Choroid plexus epithelial cell (primary cell): ENCODE data around the gene VAV1.
"Not testable (repeated sequence)": the region's sequence is repeated elsewhere in the genome, so short reads cannot be mapped to it uniquely, and the experiment has no call there.

Experiments
- DNase-seq: peaks from one replicate; pipeline ENCODE4 v3.0.0-alpha.2; 2010; ENCODE audit warnings: low read depth
- H3K4me3 ChIP-seq: 2 replicates; pipeline ENCODE4 v1.5.1; 2011; ENCODE audit warnings: low read depth, mild to moderate bottlenecking, control low read depth, low read length, moderate library complexity
- CTCF ChIP-seq: conservative IDR thresholded peaks from 2 replicates; pipeline ENCODE4 v1.5.1; 2011; ENCODE audit warnings: low read depth, mild to moderate bottlenecking, control low read depth, inconsistent platforms, low read length, moderate library complexity

The VAV1 gene

DNA sequence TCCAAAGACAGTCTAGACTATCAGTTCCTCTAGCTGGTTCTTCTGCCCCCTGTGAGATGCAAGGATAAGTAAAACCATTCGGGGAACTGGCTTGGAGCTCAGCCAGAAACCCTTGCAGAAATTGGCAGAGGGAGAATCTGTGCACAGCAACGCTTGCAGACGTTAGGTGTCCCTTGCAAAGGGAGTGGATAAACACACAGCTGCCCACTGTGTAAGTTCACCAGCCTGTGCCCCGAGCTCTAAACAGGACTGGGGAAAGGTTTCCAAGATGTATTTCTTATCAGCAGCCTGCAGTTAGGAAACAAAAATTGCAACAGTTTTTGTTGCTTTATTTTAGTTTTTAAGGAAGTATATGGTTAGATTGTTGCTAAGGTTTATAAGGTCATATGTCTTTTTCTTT, 95.8 kb downstream of the VAV1 start:
- H3K4me3 ChIP-seq: no peak overlapping the region
- no peak for DNase-seq
- TF ChIP-seq CTCF: no peak

GRCh38 chr19:6869151-6869882, 96.8 kb downstream of the VAV1 start:
- not testable (repeated sequence) for H3K4me3 ChIP-seq, DNase-seq

DNA sequence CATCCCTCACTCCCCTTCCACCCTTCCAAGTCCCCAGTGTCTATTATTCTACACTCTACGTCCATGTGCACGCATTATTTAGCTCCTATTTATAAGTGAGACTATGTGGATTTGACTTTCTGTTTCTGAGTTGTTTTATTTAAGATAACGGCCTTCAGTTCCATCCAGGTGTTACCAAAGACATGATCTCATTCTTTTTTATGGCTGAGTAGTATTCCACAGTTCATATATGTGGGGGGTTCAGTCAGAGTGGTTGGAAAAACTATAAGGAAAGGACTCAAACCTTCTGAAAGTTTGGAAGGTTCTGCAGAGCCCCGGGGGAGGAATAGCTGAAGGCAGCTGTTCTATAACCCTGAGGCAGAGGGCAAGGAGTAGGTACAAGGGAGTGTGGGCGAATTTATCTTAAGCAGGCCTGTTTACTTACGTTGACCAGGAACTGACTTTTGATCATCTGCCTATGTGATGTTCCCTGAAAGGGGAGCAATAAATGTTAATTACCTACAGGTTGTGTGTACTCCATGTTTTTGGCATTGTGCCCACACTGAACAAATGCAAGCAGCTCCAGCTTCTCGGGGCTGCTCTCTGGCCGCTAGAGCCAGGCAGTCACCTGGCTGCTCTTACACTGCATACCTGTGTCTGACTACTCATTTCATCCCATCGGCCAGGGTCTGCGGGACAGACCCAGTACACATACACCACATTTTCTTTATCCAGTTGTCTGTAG, 101.4 kb downstream of the VAV1 start:
- H3K4me3 ChIP-seq: no peak overlapping the region
- DNase-seq: no peak
- TF ChIP-seq CTCF: no peak

- TF ChIP-seq CTCF: no peak
- no peak overlapping the region for H3K4me3 ChIP-seq
- no peak for DNase-seq
Measured at GRCh38 chr19:6875218-6875617, 102.7 kb downstream of the VAV1 start.

DNA sequence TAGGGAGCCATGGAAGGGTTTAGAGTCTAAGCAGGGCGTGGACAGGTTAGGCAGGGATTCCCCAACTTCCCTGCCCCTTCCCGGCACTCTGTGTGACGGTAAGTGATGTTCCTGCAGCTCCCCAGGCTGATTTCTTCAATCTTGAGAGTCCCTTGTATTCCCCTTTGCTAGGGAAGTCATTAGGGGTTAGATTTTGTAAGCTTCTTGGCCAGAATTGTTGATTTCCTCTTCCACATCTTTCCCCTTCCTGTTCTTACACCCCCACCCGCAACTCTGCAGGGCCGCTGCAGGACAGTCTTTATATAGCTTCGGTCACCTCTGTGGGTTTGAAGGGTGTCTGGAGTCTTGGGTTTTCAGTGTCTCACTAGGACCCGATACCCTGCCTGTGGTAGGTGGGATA, 104.2 kb downstream of the VAV1 start:
- no peak overlapping the region for H3K4me3 ChIP-seq
- no peak for DNase-seq
- no peak for TF ChIP-seq CTCF

DNA sequence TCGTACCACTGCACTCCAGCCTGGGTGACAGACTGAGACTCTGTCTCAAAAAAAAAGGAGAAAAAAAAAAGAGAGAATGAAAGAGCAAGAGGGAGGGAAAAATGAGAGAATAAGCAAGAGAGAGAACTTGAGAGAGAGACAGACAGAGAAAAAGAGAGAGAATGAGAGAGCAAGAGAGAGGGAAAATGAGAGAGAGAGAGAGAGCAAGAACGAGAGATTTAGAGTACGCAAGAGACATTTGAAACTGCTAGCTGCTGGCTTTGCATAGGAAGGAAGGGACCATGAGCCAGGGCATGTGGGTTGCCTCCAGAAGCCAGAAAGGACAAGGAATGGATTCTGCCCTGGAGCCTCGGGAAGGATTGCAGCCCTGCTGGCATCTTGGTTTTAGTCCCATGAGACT, 105.3 kb downstream of the VAV1 start:
- no peak overlapping the region for H3K4me3 ChIP-seq
- TF ChIP-seq CTCF: no peak
- DNase-seq: no peak

- H3K4me3 ChIP-seq: no peak overlapping the region
- no peak for DNase-seq
- TF ChIP-seq CTCF: no peak
Measured at GRCh38 chr19:6886277-6886897, 113.9 kb downstream of the VAV1 start.
